ENCODE measurements around the gene MPO. TPM values are rescaled to one million over a fixed set of nuclear protein-coding genes. Genes with fewer than 3 reads are reported as not detected.

Gene MPO, protein sequence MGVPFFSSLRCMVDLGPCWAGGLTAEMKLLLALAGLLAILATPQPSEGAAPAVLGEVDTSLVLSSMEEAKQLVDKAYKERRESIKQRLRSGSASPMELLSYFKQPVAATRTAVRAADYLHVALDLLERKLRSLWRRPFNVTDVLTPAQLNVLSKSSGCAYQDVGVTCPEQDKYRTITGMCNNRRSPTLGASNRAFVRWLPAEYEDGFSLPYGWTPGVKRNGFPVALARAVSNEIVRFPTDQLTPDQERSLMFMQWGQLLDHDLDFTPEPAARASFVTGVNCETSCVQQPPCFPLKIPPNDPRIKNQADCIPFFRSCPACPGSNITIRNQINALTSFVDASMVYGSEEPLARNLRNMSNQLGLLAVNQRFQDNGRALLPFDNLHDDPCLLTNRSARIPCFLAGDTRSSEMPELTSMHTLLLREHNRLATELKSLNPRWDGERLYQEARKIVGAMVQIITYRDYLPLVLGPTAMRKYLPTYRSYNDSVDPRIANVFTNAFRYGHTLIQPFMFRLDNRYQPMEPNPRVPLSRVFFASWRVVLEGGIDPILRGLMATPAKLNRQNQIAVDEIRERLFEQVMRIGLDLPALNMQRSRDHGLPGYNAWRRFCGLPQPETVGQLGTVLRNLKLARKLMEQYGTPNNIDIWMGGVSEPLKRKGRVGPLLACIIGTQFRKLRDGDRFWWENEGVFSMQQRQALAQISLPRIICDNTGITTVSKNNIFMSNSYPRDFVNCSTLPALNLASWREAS
- 0.09 and 0.47 TPM in 2 replicates for total RNA-seq

DNA sequence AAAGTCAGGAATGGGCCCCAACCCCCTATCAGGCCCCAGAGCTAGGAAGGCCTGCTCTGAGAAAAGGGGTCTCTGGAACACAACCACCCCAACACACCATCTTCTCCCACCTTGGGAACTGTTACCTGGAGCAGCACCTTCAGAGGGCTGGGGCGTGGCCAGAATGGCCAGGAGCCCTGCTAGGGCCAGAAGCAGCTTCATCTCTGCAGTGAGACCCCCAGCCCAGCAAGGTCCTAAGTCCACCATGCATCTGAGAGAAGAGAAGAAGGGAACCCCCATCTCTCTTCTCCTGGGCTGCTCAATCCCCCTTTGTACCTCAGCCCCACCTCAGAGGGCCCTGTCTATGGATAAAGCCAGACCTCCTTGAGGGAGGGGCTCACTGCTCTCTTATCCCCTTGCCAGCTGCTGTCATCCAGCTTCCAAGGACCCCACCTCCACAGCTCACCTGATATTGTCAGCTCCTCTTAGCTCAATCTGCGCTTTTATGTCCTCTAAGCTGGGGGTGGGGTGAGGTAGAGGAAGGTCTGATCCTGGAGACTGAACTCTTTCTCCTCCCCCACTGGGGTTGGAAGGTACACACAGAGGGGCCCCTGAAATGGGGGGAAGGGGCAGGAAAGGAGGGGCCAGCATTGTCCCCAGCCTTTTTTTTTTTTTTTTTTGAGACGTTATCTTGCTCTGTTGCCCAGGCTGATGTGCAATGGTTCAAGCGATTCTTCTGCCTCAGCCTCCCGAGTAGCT lies at the start of gene MPO:
TSS of gene MPO (minus strand) at position 456 of the 738 bp plus-strand sequence. CDS start at position 279, 177 bp downstream.

GRCh38 chr17:58328195-58329034 lies 47.7 kb upstream of the MPO start, which contains the start of gene TSPOAP1:
Gene TSPOAP1, minus strand, starts transcription at chr17:58328795. Its CDS starts 875 bp downstream, at chr17:58327920.

DNA sequence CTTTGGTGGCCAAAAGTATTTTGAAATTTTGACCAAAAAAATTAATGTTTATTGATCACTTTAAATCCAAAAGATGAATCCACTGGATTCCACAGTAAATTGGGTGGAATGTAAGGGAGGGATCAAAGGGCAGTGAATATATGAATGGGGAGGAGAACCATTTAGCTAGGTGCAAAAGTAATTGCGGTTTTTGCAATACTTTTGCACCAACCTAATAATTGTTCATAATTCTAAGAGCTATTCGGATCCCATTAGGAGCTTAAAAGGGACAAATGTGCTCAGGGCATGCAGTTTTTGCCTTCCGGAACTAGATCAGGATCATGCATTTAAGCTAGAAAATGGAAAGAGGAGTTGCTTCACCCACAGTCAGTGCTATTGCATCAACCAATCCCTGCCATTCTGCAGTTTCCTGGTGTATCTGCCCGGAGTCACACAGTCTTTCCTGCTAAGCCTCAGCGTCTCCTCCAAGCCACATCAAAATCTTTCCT lies 42.5 kb downstream of the MPO start, which contains the start of gene LPO:
TSS of gene LPO (plus strand) at position 438 of the 488 bp plus-strand sequence. CDS start 4,396 bp downstream, outside the sequence.

Other genes starting within 250 kb of the MPO start
- 17.7 and 19.2 TPM in 2 replicates for gene DYNLL2, start 197.5 kb downstream of the MPO start, total RNA-seq
- gene OR4D1, start 132.6 kb downstream of the MPO start, total RNA-seq: not detected in 2 replicates
- not detected in 2 replicates for gene OR4D2, start 114.0 kb downstream of the MPO start, total RNA-seq
- gene EPX, start 88.2 kb downstream of the MPO start, total RNA-seq: not detected in 2 replicates
- 13.9 and 16.3 TPM in 2 replicates for gene MKS1, start 61.7 kb downstream of the MPO start, total RNA-seq
- gene LPO, start 42.4 kb downstream of the MPO start, total RNA-seq: not detected in 2 replicates
- gene TSPOAP1, start 47.9 kb upstream of the MPO start, total RNA-seq: 0.26 and 1.1 TPM in 2 replicates
- 42.9 and 50.0 TPM in 2 replicates for gene SUPT4H1, start 71.3 kb upstream of the MPO start, total RNA-seq
- under 0.01 TPM in 1 of 2 replicates, not detected in the other for gene RNF43, start 136.6 kb upstream of the MPO start, total RNA-seq
- not detected in 2 replicates for gene HSF5, start 207.5 kb upstream of the MPO start, total RNA-seq
- 30.0 and 44.4 TPM in 2 replicates for gene MTMR4, start 233.7 kb upstream of the MPO start, total RNA-seq

Data from bronchial smooth muscle cell (primary cell).